Measurements from ENCODE around the gene ZDHHC3.

DNA sequence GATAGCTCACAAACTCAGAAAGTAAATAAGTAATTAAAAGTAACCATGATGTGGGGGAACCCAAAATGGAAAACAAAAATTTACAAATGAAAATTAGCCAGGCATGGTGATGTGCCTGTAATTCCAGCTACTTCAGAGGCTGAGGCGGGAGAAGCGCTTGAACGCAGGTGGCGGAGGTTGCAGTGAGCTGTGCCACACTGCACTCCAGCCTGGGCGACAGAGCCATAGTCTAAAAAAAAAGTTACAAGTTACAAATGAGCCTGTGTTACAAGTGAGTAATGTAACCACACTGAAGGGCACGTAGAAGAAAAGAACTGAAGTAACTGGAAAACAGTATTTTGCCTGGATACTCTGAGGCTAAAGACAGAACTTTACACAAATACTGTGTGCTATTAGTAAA, 11.4 kb upstream of the ZDHHC3 start:
- TF ChIP-seq, protein P1, sequence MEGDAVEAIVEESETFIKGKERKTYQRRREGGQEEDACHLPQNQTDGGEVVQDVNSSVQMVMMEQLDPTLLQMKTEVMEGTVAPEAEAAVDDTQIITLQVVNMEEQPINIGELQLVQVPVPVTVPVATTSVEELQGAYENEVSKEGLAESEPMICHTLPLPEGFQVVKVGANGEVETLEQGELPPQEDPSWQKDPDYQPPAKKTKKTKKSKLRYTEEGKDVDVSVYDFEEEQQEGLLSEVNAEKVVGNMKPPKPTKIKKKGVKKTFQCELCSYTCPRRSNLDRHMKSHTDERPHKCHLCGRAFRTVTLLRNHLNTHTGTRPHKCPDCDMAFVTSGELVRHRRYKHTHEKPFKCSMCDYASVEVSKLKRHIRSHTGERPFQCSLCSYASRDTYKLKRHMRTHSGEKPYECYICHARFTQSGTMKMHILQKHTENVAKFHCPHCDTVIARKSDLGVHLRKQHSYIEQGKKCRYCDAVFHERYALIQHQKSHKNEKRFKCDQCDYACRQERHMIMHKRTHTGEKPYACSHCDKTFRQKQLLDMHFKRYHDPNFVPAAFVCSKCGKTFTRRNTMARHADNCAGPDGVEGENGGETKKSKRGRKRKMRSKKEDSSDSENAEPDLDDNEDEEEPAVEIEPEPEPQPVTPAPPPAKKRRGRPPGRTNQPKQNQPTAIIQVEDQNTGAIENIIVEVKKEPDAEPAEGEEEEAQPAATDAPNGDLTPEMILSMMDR (IDR thresholded peaks at IDR 0.05), result no peak
- TF ChIP-seq POLR2A (IDR thresholded peaks at IDR 0.05) (no peak), POLR2AphosphoS5 (IDR thresholded peaks at IDR 0.05) (no peak), EP300 (IDR thresholded peaks at IDR 0.05) (no peak)
